ENCODE results near the gene SCUBE2. TPM values are rescaled to one million over a fixed set of nuclear protein-coding genes. Genes with fewer than 3 reads are reported as not detected.

SCUBE2 gene
- total and polyA plus RNA-seq, 4 donors, result 0.14 to 1.4 (median 0.42) TPM; not detected in 1

DNA sequence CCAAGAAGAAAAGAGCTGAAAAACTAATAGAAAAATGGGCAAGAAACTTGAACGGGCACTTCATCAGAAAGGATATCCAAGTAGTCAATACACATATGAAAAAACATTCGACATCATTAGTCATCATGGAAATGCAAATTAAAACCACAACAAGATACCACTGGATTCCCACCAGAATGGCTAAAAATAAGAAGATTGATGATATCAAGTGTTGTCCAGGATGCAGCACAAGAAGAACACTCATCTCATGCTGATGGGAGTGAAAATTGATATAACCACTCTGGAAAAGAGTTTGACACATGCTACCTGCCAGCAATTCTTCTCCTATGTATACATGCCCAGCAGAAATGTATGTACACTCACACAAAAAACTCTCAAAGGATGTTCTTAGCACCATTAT is 26.9 kb upstream of the SCUBE2 start:
- no peak for DNase-seq (ENCODE audit: low spot score)
- no peak overlapping the region for H3K9ac ChIP-seq (ENCODE audit: low read depth in 1 of 2, low read length in 2 of 2)
- H3K36me3 ChIP-seq (ENCODE audit: control insufficient read depth in 4 of 4, insufficient read depth in 3 of 4, low read depth in 1 of 4, low read length in 3 of 4), result no peaks in the 10 kb centered on the region
- no peak overlapping the region for H3K27ac ChIP-seq (ENCODE audit: low read depth in 1 of 2, low read length in 2 of 2)
- H3K27me3 ChIP-seq (ENCODE audit: control insufficient read depth in 4 of 4, insufficient read depth in 4 of 4, low read length in 3 of 4), result no peaks in the 10 kb centered on the region
- no peak overlapping the region for H3K4me3 ChIP-seq (ENCODE audit: low read depth in 1 of 3, low read length in 3 of 3)
- no peak for TF ChIP-seq NR2F2 (IDR thresholded peaks at IDR 0.05)
- no peak for TF ChIP-seq RAD21 (IDR thresholded peaks at IDR 0.05)
- no peak for TF ChIP-seq SP1 (IDR thresholded peaks at IDR 0.05)
- no peak for TF ChIP-seq TAF1 (conservative IDR thresholded peaks at IDR 0.05)
- no peak for TF ChIP-seq RXRA (IDR thresholded peaks at IDR 0.05)
- TF ChIP-seq YY1 (IDR thresholded peaks at IDR 0.05), result no peak
- no peak for TF ChIP-seq GABPA (IDR thresholded peaks at IDR 0.05 in 1 of 2, conservative IDR thresholded peaks at IDR 0.05 in 1 of 2)
- TF ChIP-seq, protein P1, sequence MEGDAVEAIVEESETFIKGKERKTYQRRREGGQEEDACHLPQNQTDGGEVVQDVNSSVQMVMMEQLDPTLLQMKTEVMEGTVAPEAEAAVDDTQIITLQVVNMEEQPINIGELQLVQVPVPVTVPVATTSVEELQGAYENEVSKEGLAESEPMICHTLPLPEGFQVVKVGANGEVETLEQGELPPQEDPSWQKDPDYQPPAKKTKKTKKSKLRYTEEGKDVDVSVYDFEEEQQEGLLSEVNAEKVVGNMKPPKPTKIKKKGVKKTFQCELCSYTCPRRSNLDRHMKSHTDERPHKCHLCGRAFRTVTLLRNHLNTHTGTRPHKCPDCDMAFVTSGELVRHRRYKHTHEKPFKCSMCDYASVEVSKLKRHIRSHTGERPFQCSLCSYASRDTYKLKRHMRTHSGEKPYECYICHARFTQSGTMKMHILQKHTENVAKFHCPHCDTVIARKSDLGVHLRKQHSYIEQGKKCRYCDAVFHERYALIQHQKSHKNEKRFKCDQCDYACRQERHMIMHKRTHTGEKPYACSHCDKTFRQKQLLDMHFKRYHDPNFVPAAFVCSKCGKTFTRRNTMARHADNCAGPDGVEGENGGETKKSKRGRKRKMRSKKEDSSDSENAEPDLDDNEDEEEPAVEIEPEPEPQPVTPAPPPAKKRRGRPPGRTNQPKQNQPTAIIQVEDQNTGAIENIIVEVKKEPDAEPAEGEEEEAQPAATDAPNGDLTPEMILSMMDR (IDR thresholded peaks at IDR 0.05; ENCODE audit: low read depth, low read length, missing input control), result no peak
- TF ChIP-seq HNF4A (conservative IDR thresholded peaks at IDR 0.05), result no peak
- TF ChIP-seq EGR1 (IDR thresholded peaks at IDR 0.05; ENCODE audit: low read depth in 2 of 2), result no peak
- TF ChIP-seq JUND (IDR thresholded peaks at IDR 0.05), result no peak
- TF ChIP-seq, protein P2, sequence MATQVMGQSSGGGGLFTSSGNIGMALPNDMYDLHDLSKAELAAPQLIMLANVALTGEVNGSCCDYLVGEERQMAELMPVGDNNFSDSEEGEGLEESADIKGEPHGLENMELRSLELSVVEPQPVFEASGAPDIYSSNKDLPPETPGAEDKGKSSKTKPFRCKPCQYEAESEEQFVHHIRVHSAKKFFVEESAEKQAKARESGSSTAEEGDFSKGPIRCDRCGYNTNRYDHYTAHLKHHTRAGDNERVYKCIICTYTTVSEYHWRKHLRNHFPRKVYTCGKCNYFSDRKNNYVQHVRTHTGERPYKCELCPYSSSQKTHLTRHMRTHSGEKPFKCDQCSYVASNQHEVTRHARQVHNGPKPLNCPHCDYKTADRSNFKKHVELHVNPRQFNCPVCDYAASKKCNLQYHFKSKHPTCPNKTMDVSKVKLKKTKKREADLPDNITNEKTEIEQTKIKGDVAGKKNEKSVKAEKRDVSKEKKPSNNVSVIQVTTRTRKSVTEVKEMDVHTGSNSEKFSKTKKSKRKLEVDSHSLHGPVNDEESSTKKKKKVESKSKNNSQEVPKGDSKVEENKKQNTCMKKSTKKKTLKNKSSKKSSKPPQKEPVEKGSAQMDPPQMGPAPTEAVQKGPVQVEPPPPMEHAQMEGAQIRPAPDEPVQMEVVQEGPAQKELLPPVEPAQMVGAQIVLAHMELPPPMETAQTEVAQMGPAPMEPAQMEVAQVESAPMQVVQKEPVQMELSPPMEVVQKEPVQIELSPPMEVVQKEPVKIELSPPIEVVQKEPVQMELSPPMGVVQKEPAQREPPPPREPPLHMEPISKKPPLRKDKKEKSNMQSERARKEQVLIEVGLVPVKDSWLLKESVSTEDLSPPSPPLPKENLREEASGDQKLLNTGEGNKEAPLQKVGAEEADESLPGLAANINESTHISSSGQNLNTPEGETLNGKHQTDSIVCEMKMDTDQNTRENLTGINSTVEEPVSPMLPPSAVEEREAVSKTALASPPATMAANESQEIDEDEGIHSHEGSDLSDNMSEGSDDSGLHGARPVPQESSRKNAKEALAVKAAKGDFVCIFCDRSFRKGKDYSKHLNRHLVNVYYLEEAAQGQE (IDR thresholded peaks at IDR 0.05), result no peak
- no peak for TF ChIP-seq HNF4G (IDR thresholded peaks at IDR 0.05)
- TF ChIP-seq, protein P3, sequence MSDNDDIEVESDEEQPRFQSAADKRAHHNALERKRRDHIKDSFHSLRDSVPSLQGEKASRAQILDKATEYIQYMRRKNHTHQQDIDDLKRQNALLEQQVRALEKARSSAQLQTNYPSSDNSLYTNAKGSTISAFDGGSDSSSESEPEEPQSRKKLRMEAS (IDR thresholded peaks at IDR 0.05), result no peak
- TF ChIP-seq, protein P4, sequence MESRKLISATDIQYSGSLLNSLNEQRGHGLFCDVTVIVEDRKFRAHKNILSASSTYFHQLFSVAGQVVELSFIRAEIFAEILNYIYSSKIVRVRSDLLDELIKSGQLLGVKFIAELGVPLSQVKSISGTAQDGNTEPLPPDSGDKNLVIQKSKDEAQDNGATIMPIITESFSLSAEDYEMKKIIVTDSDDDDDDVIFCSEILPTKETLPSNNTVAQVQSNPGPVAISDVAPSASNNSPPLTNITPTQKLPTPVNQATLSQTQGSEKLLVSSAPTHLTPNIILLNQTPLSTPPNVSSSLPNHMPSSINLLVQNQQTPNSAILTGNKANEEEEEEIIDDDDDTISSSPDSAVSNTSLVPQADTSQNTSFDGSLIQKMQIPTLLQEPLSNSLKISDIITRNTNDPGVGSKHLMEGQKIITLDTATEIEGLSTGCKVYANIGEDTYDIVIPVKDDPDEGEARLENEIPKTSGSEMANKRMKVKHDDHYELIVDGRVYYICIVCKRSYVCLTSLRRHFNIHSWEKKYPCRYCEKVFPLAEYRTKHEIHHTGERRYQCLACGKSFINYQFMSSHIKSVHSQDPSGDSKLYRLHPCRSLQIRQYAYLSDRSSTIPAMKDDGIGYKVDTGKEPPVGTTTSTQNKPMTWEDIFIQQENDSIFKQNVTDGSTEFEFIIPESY (IDR thresholded peaks at IDR 0.05), result no peak
- TF ChIP-seq FOXA2 (IDR thresholded peaks at IDR 0.05), result no peak
- no peak for TF ChIP-seq FOXA1 (IDR thresholded peaks at IDR 0.05)
- TF ChIP-seq, protein P5, sequence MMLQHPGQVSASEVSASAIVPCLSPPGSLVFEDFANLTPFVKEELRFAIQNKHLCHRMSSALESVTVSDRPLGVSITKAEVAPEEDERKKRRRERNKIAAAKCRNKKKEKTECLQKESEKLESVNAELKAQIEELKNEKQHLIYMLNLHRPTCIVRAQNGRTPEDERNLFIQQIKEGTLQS (IDR thresholded peaks at IDR 0.05), result no peak
- peaks cover 0 to 9% (median 0%) of the 10 kb centered on the region in 4 donors for H3K9me3 ChIP-seq (ENCODE audit: control insufficient read depth in 4 of 4, low read length in 3 of 4)
- WGBS, result 94% methylated on average over 2 of the region's 2 CpGs
- H3K4me1 ChIP-seq (ENCODE audit: control insufficient read depth in 4 of 4, insufficient read depth in 4 of 4, low read length in 3 of 4), result no peaks in the 10 kb centered on the region
